Stimulated activated CD8-positive, alpha-beta memory T cell treated with anti-CD3 and anti-CD28 coated beads, Interleukin-15, amount 100 ng/mL, for 48 hours (primary cell): ENCODE measurements around the gene KIAA1217.

ENCODE experiments used
- DNase-seq, 2 donors: peaks; one replicate each; pipeline ENCODE4 v3.0.0-alpha.2; 2020; ENCODE audit warnings: low read depth in 2 of 2

The KIAA1217 gene

DNA sequence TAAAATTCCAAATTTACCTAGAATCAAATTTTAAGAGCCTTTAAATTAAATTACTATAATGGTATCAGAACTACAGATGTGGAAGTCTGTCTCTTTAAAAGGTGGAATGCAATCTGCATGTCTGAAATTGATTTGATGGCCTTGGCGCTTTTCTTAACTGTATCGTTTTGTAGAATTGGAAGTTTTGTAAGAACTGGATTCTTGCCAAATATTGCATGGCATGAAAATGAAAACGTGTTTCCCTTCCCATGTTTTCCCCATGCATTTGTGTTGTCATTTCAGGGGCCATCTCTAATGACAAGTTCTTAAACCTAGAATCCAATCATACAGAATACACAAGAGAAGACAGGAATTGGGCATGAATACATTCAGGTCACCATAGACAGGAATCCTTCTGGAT is 162.5 kb downstream of the KIAA1217 start:
- no peak for DNase-seq

GRCh38 chr10:24374134-24374915 is 165.4 kb downstream of the KIAA1217 start:
- DNase-seq = no peak

- no peak for DNase-seq
These were observed 166.6 kb downstream of the KIAA1217 start for GRCh38 chr10:24375510-24375909.

DNA sequence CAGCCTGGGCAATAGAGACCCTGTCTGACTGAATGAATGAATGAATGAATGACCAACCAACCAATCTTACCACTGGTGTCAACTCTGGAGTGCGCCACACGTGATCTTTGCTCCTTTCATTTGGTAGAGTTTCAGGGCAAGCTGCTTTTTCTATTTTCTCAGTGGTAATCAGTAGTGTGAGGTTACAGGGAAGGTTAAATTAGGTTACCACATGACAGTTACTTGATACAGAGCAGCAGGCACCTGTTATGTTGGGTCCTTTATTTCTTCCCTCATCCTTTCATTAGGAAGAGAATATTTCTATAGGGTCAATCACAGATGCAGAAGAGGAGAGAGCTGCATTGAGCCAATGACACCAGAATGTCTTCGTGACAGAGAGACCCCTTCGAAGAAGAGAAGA is 167.8 kb downstream of the KIAA1217 start:
- no peak for DNase-seq

GRCh38 chr10:24378126-24378920 is 169.4 kb downstream of the KIAA1217 start:
- DNase-seq = no peak

- DNase-seq = no peak
These were observed 172.5 kb downstream of the KIAA1217 start for GRCh38 chr10:24381235-24382010.

DNA sequence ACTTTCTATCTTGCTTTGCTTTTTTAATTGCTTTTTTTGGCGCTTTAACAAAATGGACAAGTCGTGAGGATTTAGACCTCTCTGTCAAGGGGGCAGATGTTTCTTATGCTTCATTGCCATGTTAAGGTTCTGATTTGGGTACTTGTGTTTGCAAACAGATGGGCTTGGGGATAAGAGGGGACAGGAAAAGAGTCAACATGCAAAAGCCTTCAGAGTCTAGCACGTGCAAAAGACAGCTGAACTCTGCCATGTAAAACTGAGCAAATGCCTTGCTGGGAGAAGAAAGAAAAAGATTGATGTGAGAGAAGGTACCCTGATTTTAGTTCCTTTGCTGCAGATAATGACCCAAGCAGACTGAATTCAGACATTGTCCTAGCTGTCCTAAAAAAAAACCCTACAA is 173.1 kb downstream of the KIAA1217 start:
- no peak for DNase-seq

GRCh38 chr10:24382596-24382978 is 173.6 kb downstream of the KIAA1217 start:
- DNase-seq = no peak

DNA sequence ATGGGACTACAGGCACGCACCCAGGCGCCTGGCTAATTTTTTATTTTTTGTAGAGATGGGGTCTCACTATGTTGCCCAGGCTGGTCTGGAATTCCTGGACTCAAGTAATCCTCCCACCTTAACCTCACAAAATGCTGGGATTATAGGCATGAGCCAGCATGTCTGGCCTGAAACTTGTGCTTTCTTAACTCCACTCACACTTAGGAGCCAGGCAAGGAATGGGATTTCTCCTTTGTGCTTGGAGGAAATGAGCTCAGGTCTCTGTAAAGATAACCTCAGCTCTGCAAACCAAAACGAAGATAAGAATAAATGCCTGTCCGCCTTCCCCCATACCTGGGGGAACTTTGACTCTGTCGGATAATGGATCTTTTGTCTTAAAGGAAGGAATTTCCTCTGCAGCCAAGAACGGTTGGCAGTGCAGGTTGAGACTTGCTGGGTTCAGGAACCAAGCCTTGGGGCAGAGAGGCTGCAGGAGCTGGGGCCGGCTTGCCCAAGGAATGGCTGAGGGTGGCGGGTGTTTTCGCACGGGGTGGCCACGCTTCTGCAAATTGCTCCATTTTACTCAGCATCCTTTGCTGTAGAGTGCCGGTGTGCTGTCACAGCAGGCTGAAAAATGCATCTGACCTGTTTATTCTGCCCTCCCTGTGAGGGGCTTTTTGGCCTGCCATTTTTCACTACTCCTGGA is 174.2 kb downstream of the KIAA1217 start:
- DNase-seq = peak in 1 of 2 donors; percentile 4

GRCh38 chr10:24383681-24384106 is 174.8 kb downstream of the KIAA1217 start:
- peak; percentile 35 to 37 for DNase-seq

GRCh38 chr10:24384954-24385353 is 176.0 kb downstream of the KIAA1217 start:
- DNase-seq = no peak

GRCh38 chr10:24385776-24386175 is 176.8 kb downstream of the KIAA1217 start:
- DNase-seq = no peak

DNA sequence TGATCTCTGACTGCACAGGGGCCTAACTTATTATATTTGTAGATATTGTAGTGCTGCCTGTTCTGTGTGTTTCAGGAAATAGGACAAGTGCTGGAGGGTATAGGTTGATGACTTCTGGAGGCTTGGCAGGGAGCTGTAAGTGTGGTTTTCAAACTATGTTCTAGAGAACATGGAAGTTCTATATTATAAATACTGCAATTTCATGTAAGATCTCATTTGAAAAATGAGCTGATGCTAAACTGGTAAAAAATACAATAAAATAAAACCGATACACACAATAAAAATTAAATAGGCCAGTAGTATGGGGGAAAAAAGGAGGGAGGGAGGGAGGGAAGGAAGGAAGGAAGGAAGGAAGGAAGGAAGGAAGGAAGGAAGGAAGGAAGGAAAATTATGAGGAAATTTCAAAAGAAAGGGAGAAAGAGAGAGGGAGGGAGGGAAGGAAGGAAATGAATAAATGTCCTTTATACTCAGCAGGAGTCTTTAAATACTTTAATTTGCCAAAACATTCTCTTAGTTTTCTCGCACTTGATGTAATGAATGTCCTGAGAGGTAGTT is 181.3 kb downstream of the KIAA1217 start:
- no peak for DNase-seq

- DNase-seq = no peak
These were observed 181.8 kb downstream of the KIAA1217 start for GRCh38 chr10:24390746-24391145.

- DNase-seq = no peak
These were observed 184.3 kb downstream of the KIAA1217 start for GRCh38 chr10:24393201-24393600.

DNA sequence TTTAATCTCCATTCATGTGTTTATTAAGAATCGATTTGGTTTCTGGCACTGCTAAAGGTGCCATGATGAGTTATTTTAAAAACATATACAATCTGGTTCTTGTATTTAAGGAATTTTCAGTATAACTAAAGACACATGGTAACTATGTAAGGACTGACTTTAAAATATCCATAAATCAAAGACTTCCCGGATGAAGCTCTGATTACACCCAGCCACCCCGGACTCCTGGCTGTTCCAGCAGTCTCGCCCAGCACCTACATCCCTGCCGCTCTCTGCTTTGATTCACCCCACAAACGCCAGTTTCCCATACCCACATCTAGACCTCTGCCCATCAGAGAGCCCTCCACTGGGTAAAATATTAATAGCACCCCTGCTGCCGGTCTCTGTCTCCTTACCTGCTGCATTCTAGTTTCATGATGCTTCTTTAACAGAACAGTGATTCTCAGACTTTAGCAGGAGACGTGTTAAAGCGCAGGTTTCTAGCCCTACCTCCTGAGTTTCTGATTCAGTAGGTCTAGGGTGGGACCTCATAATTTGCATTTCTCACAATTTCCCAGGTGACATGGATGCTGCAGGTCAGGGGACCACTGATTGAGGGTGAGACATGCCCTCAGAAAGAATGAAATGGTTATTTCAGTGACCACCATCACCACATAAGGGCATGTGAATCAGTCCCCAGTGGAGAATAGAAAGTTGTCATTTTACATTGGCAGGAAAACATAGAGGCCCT is 185.7 kb downstream of the KIAA1217 start:
- no peak for DNase-seq

GRCh38 chr10:24396396-24396795 is 187.5 kb downstream of the KIAA1217 start:
- DNase-seq = no peak

- DNase-seq = no peak
These were observed 188.7 kb downstream of the KIAA1217 start for GRCh38 chr10:24397662-24398061.

- DNase-seq = no peak
These were observed 195.6 kb downstream of the KIAA1217 start for GRCh38 chr10:24404567-24404966.

GRCh38 chr10:24405635-24406034 is 196.7 kb downstream of the KIAA1217 start:
- no peak for DNase-seq
